HUES48 (cell line): ENCODE data around the gene SLC28A3.
"Not testable (repeated sequence)": the region's sequence is repeated elsewhere in the genome, so short reads cannot be mapped to it uniquely, and the experiment has no call there.

Experiments
- H3K27ac ChIP-seq: one replicate; pipeline ENCODE4 v1.7.0; 2013; ENCODE audit warnings: low read depth, low read length, inconsistent platforms
- H3K27me3 ChIP-seq: 2 replicates; pipeline ENCODE4 v1.6.1; 2013; ENCODE audit warnings: mild to moderate bottlenecking, low read length; ENCODE audit not compliant: control insufficient read depth, insufficient read depth
- H3K36me3 ChIP-seq: 2 replicates; pipeline ENCODE4 v1.6.1; 2013; ENCODE audit warnings: low read length; ENCODE audit not compliant: control insufficient read depth, insufficient read depth
- H3K4me1 ChIP-seq: 2 replicates; pipeline ENCODE4 v1.6.1; 2013; ENCODE audit warnings: mild to moderate bottlenecking, low read length; ENCODE audit not compliant: control insufficient read depth, insufficient read depth
- H3K4me3 ChIP-seq: 2 replicates; pipeline ENCODE4 v1.5.1; 2013; ENCODE audit warnings: mild to moderate bottlenecking, low read depth, low read length
- H3K9ac ChIP-seq: 2 replicates; pipeline ENCODE4 v1.6.1; 2013; ENCODE audit warnings: mild to moderate bottlenecking, low read depth, low read length, moderate library complexity
- H3K9me3 ChIP-seq: 2 replicates; pipeline ENCODE4 v1.6.1; 2013; ENCODE audit warnings: low read length; ENCODE audit not compliant: control insufficient read depth, insufficient read depth

The SLC28A3 gene

DNA sequence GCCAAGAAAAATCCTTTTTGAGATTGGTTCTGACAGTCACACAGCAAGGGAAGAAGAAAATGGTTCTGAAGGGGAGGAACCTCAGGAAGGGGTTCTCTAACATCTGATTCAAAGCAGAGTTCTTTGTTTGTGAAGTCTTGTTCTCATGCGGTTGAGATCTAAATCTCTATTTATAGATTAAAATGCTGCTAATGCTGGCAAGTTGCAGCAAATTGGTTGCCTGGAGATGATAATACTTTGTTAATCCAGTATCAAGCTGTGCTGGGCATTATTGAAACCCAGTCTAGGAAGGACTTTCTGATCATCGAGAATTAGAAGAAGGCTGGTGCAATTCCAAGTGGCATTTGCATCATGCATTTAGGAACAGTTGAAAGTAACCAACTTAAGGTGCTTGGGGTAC, 34.0 kb upstream of the SLC28A3 start:
- Histone ChIP-seq H3K27me3 (no peaks in the 10 kb centered on the region), H3K4me1 (no peaks in the 10 kb centered on the region), H3K27ac (no peak overlapping the region), H3K9me3 (no peaks in the 10 kb centered on the region), H3K9ac (no peak overlapping the region), H3K4me3 (no peak overlapping the region), H3K36me3 (no peaks in the 10 kb centered on the region)

DNA sequence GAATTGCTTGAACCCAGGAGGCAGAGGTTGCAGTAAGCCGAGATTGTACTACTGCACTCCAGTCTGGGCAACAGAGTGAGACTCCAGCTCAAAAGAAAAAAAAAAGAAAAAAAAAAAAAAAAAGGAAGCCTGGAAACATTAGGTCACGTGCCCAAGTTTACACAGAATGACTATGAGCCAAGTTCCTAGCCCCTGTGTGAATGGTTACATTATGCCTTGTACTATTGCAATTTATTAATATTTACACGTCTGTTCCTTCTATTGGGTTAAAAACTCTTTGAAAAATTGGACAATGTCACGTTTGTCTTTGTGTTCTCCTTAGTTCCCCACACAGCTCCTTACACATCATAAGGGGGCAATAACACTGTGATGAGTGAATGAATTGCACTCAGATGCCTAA, 33.5 kb upstream of the SLC28A3 start:
- no peaks in the 10 kb centered on the region for H3K36me3 ChIP-seq
- H3K4me1 ChIP-seq: no peaks in the 10 kb centered on the region
- H3K4me3 ChIP-seq: no peak overlapping the region
- no peaks in the 10 kb centered on the region for H3K9me3 ChIP-seq
- H3K27ac ChIP-seq: no peak overlapping the region
- H3K9ac ChIP-seq: no peak overlapping the region
- H3K27me3 ChIP-seq: no peaks in the 10 kb centered on the region

DNA sequence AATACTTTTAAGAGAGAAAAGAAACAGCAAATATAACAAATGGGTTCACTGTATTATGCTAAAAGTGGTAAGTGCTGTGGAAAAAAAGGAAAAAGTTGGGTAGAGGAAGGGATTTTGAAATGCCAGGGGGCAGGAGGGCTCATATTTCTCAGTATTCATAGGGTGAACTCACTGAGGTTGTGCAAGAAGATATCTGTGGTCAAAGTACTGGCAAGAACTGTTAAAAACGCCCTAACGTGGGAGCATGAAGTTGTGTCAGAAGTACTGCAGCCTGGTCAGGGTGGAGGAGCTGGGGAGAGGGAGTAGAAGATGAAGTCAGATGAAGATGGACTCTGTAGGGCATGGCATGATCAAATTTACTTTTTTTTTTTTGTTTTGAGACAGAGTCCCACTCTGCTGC, 31.2 kb upstream of the SLC28A3 start:
- Histone ChIP-seq H3K4me1 (no peaks in the 10 kb centered on the region), H3K9ac (no peak overlapping the region), H3K27ac (no peak overlapping the region), H3K4me3 (no peak overlapping the region), H3K9me3 (no peaks in the 10 kb centered on the region), H3K36me3 (no peaks in the 10 kb centered on the region), H3K27me3 (no peaks in the 10 kb centered on the region)

DNA sequence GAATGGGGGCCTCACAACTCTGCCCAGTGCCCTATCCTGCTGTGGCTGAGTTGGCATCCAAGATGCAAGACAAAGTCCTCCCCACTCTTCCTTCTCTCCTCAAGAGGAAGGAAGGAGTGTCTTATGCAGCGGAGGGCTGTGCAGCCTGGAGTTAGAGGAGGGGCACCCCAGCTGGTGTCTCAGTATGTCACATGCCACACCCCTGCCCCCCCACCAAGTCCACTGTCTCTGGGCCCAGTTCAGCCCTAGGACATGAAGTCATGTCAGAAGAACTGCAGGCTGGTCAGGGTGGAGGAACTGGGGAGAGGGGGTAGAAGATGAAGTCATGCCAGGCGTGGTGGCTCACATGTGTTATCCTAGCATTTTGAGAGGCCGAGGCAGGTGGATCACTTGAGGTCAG, 28.0 kb upstream of the SLC28A3 start:
- Histone ChIP-seq H3K9me3 (no peaks in the 10 kb centered on the region), H3K4me3 (no peak overlapping the region), H3K9ac (no peak overlapping the region), H3K4me1 (no peaks in the 10 kb centered on the region), H3K36me3 (no peaks in the 10 kb centered on the region), H3K27ac (no peak overlapping the region), H3K27me3 (no peaks in the 10 kb centered on the region)

DNA sequence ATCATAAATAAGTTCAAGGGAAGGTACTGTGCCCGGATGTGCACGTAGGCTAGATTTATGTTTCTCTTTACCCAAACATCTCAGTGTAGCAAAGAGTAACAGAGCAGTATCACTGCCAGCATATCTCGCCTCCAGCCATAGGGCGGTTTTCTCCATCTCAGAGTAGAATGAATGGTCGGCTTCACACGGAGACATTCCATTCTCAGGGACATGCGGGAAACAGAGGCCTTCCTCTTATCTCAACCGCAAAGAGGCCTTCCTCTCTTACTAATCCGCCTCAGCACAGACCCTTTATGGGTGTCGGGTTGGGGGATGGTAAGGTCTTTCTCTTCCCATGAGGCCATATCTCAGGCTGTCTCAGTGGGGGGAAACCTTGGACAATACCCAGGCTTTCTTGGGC, 27.2 kb upstream of the SLC28A3 start:
- H3K4me3 ChIP-seq, H3K4me1 ChIP-seq, H3K36me3 ChIP-seq, H3K9ac ChIP-seq, H3K27me3 ChIP-seq, H3K27ac ChIP-seq, H3K9me3 ChIP-seq: not testable (repeated sequence)

DNA sequence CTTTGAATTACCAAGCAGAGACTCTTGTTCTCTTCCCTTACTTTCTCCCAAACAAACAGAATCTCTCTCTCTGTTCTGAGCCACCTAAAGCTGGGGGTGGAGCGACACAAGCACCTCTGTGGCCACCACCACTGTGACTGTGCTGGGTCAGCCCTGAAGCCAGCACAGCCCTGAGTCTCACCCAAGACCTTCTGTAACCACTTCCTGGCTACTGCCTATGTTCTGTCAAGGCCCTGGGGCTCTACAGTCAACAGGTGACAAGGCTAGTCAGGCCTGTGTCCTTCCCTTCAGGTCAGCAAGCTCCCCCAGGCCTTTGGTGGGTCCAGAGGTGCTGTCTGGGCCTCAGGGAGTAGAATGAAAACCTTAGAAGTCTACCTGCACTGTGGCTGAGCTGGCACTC, 26.1 kb upstream of the SLC28A3 start:
- H3K36me3 ChIP-seq: no peaks in the 10 kb centered on the region
- no peak overlapping the region for H3K4me3 ChIP-seq
- no peaks in the 10 kb centered on the region for H3K4me1 ChIP-seq
- no peaks in the 10 kb centered on the region for H3K27me3 ChIP-seq
- no peaks in the 10 kb centered on the region for H3K9me3 ChIP-seq
- no peak overlapping the region for H3K27ac ChIP-seq
- H3K9ac ChIP-seq: no peak overlapping the region

DNA sequence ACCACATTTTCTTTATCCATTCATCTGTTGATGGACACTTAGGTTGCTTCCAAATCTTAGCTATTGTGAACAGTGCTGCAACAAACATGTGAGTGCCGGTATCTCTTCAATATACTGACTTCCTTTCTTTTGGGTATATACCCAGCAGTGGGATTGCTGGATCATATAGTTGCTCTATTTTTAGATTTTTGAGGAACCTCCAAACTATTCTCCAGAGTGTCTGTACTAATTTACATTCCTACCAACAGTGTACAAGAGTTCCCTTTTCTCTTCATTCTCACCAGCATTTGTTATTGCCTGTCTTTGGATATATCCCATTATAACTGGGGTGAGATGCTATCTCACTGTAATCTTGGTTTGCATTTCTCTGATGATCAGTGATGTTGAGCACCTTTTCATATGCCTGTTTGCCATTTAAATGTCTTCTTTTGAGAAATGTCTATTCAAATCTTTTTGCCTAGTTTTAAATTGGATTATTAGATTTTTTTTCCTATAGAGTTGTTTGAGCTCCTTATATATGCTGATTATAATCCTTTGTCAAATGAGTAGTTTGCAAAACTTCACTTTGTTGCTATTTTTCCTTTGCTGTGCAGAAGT, 24.4 kb upstream of the SLC28A3 start:
- H3K9me3 ChIP-seq, H3K4me3 ChIP-seq, H3K27me3 ChIP-seq, H3K4me1 ChIP-seq, H3K36me3 ChIP-seq, H3K9ac ChIP-seq, H3K27ac ChIP-seq: not testable (repeated sequence)

- H3K9me3 ChIP-seq: no peaks in the 10 kb centered on the region
- no peak overlapping the region for H3K9ac ChIP-seq
- no peaks in the 10 kb centered on the region for H3K27me3 ChIP-seq
- H3K27ac ChIP-seq: no peak overlapping the region
- H3K4me3 ChIP-seq: no peak overlapping the region
- no peaks in the 10 kb centered on the region for H3K36me3 ChIP-seq
- no peaks in the 10 kb centered on the region for H3K4me1 ChIP-seq
Observed at GRCh38 chr9:84361645-84362044, 21.1 kb upstream of the SLC28A3 start.

DNA sequence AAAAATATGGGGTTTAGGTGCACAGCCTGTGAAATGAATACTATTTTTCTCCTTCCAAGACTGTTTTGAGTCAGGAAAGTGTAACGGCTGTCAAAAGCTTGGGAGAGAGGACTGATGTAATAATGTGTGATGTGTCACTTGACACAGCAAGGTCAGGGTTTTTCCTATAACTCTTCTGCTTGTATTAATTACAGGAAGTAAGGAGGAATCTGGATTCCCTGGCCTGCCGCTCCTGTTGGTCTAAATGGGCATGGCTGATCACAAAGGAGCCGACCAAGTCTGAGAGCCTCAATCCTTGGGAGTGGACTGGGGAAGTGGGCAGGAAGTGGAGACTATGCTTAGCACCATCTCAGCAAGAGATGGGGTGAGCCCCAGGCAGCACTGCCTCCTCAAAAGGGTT, 16.7 kb upstream of the SLC28A3 start:
- Histone ChIP-seq H3K9me3 (no peaks in the 10 kb centered on the region), H3K27me3 (no peaks in the 10 kb centered on the region), H3K9ac (no peak overlapping the region)

DNA sequence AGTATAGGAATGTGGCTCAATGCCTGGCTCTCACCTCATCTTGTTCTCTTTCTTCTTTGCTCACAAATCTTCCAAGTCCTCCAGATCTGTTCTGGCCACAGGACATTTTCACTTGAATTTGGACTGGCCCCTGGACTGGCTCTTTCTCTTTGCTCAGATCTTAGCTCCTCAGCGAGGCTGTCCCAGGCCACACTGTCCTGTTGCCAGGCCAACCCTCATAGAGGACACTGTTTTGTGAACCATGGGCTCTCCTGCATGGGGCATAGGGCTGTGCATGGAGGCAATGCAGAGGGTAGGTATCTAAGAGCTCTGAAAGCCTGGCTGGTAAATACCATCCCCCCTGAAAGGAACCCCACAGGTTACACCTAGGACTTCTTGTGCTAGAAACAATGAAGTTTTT, 13.5 kb upstream of the SLC28A3 start:
- Histone ChIP-seq H3K27ac (no peak overlapping the region), H3K4me3 (no peak overlapping the region), H3K27me3 (no peaks in the 10 kb centered on the region), H3K9me3 (no peaks in the 10 kb centered on the region), H3K4me1 (no peaks in the 10 kb centered on the region), H3K36me3 (no peaks in the 10 kb centered on the region), H3K9ac (no peak overlapping the region)

More for the DNA sequence above, 16.7 kb upstream of the SLC28A3 start:
- Histone ChIP-seq H3K36me3 (no peaks in the 10 kb centered on the region), H3K27ac (no peak overlapping the region), H3K4me1 (no peaks in the 10 kb centered on the region), H3K4me3 (no peak overlapping the region)

DNA sequence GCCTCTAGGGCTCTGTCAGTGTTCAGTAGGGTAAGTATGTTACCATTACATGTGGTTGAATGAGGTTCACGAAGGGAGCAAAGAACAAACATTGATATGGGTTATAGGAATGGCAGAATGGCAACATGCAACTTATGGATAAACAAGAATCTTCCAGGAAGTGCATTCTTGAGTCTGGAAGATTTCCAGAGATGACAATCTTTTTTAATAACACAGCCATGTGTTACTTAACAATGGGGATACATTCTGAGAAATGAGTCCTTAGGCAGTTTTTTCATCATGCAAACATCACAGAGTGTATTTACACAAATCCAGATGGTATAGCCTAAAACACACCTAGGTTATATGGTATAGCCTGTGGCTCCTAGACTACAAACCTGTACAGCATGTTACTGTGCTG, 9.1 kb upstream of the SLC28A3 start:
- H3K4me1 ChIP-seq: no peaks in the 10 kb centered on the region
- no peak overlapping the region for H3K27ac ChIP-seq
- no peak overlapping the region for H3K4me3 ChIP-seq
- H3K9ac ChIP-seq: no peak overlapping the region
- no peaks in the 10 kb centered on the region for H3K36me3 ChIP-seq
- no peaks in the 10 kb centered on the region for H3K27me3 ChIP-seq
- no peaks in the 10 kb centered on the region for H3K9me3 ChIP-seq

GRCh38 chr9:84343111-84343521, 2.6 kb upstream of the SLC28A3 start:
- H3K27ac ChIP-seq: no peak overlapping the region
- no peaks in the 10 kb centered on the region for H3K36me3 ChIP-seq
- no peaks in the 10 kb centered on the region for H3K9me3 ChIP-seq
- H3K9ac ChIP-seq: no peak overlapping the region
- H3K4me3 ChIP-seq: no peak overlapping the region
- H3K27me3 ChIP-seq: no peaks in the 10 kb centered on the region
- H3K4me1 ChIP-seq: peaks cover 11% of the 10 kb centered on the region
